ENCODE data around the gene HERC2. TPM values are rescaled to one million over a fixed set of nuclear protein-coding genes. Genes with fewer than 3 reads are reported as not detected.
"Not testable (repeated sequence)": the region's sequence is repeated elsewhere in the genome, so short reads cannot be mapped to it uniquely, and the experiment has no call there.

Gene HERC2
- total RNA-seq, 4 donors from 2014 or later: 74.1 to 106 (median 88.7) TPM

DNA sequence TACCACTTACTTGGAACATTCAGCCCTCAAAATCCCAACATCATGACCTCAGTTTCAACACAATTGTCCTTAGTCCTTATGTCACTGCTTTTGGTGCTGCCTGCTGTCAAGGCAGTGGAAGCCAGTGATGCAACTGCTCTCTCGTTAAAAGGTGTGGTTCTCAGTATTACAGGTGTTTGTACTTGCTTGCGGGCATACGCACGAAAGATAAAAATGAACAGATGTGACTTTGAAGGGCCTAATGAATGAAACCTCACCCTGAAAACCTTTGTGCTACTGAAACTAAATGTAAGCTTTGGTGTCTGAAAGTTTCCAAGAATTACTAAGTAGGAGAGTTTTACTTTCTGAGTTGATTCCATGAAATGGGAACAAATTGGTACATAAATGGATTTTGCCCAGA lies 25.2 kb downstream of the HERC2 start:
- H3K9me3 ChIP-seq; DNase-seq (ENCODE audit: low spot score in 2 of 2); H3K27me3 ChIP-seq; H3K4me1 ChIP-seq; H3K4me3 ChIP-seq; H3K27ac ChIP-seq: not testable (repeated sequence)
- WGBS, 2 donors: 92 to 96% methylated on average over 4 of the region's 4 CpGs
- peaks cover 0 to 34% (median 0%) of the 10 kb centered on the region in 3 donors for H3K36me3 ChIP-seq

DNA sequence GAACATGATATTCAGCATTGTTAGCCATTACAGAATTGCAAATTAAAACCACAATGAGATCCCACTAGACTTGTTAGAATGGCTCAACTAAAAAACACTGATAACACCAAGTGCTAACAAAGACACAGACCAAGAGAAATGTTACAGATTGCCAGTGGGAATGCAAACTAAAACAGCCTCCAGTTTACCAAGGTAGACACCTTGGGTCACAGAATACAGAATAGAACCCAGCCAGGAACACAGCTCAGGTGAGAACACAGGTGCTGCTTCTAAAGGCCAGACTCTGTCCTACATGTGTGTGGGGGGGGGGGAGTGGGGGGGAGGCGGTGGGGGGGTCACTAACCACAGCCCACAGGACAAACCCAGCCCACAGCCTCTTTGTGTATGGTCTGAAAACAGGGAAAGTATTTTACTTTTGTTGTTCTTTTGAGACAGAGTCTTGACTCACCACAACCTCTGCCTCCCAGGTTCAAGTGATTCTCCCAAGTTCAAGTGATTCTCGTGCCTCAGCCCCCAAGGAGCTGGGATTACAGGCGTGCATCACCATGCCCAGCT lies 26.9 kb downstream of the HERC2 start:
- not testable (repeated sequence) for H3K4me1 ChIP-seq; H3K4me3 ChIP-seq; H3K27me3 ChIP-seq; H3K9me3 ChIP-seq; H3K27ac ChIP-seq; DNase-seq (ENCODE audit: low spot score in 2 of 2)
- WGBS, 2 donors: 64 to 70% methylated on average over 3 of the region's 3 CpGs
- peaks cover 0 to 51% (median 0%) of the 10 kb centered on the region in 3 donors for H3K36me3 ChIP-seq

DNA sequence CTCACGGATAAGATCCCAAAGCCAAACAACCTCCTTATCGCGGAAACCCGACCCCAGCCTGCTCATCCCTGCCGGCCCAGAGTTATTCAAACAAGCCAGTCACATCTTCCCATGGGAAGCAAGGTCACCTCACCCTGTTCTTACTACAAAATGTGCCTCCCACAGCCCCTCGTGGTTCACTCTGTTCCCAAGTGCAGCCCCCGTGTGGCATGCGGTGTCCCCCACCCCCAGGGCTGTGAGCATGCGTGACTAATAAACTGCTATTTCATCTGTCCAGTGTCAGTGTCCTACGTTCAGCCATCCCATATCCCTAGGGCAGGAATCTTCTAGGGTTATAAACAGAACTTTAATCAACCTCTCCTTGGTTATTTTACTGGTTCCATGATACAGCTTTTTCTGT lies 27.4 kb downstream of the HERC2 start:
- DNase-seq (ENCODE audit: low spot score in 2 of 2); H3K4me3 ChIP-seq; H3K27me3 ChIP-seq; H3K27ac ChIP-seq; H3K9me3 ChIP-seq; H3K4me1 ChIP-seq: not testable (repeated sequence)
- H3K36me3 ChIP-seq: peaks cover 0 to 56% (median 0%) of the 10 kb centered on the region in 3 donors
- WGBS, 2 donors: 41 to 62% methylated on average over 7 to 10 of the region's 10 CpGs

DNA sequence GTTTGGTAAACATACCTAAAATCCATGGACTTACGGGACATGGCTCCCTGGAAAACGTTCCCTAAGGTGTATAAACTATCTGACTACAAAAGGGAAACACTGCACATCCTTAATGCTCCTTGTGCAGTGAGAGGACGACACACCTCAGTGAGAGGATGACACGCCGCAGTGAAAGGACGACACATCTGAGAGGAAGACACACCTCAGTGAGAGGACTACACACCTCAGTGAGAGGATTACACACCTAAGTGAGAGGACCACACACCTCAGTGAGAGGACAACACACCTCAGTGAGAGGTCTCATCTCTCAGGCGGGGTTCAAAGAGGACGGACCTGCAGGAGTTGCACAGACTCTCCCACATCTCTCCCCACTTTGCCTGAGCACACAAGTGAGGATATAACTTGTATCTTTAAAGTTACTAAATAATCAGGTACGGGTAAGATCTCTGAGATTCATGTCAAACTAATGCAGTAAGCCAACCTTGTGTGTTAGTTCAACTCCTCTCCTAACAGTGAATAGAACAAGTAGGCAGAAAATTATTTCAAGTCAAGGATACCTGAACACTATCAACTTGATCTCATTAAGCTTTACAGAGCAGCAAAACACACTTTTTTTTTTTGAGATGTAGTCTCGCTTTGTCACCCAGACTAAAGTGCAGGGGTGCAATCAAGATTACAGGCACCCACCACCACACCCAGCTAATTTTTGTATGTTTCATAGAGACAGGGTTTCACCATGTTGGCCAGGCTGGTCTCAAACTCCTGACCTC lies 32.1 kb downstream of the HERC2 start:
- no peak overlapping the region for H3K27ac ChIP-seq
- no peak for DNase-seq (ENCODE audit: low spot score in 2 of 2)
- H3K4me3 ChIP-seq: no peak overlapping the region
- H3K9me3 ChIP-seq: peaks cover 0 to 9% (median 0%) of the 10 kb centered on the region in 4 donors
- no peaks in the 10 kb centered on the region for H3K4me1 ChIP-seq
- WGBS, 2 donors: 97 to 98% methylated on average over 10 of the region's 10 CpGs
- H3K36me3 ChIP-seq: peaks cover 0 to 49% (median 0%) of the 10 kb centered on the region in 3 donors
- H3K27me3 ChIP-seq: no peaks in the 10 kb centered on the region
- no peak for TF ChIP-seq EP300 (IDR thresholded peaks at IDR 0.05)
- TF ChIP-seq, protein P1, sequence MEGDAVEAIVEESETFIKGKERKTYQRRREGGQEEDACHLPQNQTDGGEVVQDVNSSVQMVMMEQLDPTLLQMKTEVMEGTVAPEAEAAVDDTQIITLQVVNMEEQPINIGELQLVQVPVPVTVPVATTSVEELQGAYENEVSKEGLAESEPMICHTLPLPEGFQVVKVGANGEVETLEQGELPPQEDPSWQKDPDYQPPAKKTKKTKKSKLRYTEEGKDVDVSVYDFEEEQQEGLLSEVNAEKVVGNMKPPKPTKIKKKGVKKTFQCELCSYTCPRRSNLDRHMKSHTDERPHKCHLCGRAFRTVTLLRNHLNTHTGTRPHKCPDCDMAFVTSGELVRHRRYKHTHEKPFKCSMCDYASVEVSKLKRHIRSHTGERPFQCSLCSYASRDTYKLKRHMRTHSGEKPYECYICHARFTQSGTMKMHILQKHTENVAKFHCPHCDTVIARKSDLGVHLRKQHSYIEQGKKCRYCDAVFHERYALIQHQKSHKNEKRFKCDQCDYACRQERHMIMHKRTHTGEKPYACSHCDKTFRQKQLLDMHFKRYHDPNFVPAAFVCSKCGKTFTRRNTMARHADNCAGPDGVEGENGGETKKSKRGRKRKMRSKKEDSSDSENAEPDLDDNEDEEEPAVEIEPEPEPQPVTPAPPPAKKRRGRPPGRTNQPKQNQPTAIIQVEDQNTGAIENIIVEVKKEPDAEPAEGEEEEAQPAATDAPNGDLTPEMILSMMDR (IDR thresholded peaks at IDR 0.05): no peak
- no peak for TF ChIP-seq POLR2A (IDR thresholded peaks at IDR 0.05)

DNA sequence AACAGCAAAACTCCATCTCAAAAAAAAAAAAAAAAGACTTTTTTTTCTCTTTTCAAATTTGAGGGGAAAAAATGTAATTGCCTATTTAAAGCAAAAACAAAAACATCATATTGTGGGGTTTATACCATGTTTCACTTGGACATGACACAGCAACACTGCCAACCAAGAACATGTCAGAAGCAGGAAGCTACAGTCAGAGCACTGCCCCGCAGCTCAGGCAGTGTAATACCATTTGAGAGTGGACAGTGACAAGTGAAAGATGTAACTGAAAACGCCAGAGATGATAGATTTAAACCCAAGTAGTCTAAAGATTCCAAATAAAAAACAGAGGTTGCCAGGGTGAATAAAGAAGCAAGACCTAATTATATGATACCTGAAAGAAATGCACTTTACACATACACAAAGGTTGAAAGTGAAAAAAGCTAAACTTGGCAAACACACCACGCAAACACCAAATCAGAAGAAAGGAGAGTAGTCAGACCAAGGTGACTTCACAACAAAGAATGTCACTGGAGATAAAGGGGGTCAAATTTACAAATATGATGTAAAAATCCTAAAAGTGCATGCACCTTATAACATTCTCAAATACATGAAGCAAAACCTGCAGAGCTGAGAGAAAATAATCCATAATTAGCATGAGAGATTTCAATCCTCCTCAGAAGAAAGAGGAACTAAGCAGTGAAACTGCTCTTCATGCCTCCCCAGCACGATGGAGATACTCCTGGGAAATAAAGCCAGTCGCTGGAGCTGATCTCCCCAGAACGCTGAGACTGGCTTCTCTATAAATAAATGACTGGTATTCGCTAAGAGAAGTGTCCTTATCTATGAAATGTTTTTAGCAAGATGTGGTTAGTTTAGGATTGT lies 32.9 kb downstream of the HERC2 start:
- DNase-seq (ENCODE audit: low spot score in 2 of 2); H3K4me3 ChIP-seq; H3K27ac ChIP-seq; H3K9me3 ChIP-seq; H3K4me1 ChIP-seq; H3K27me3 ChIP-seq: not testable (repeated sequence)
- WGBS, 2 donors: 80 to 92% methylated on average over 6 to 7 of the region's 7 CpGs
- H3K36me3 ChIP-seq: peaks cover 0 to 49% (median 0%) of the 10 kb centered on the region in 3 donors

DNA sequence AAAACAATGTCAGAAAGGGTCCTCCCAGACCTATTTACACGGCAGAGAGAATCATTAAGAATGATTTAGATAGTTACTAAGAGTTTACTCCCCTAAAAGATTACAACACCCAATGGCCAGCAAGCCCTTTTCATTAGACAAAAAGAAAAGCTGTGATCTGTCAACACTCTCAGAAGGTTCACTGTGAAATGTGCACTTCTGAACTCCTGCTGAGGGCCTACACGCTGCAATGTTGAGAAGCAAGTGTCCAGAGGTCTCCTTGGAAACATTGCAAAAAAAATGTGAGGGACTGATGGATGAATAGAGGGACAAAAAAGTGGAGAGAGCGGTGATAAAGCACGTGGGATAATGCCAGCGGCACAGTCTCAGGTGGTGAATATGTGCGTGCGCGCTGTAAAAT lies 35.3 kb downstream of the HERC2 start:
- H3K27ac ChIP-seq; DNase-seq (ENCODE audit: low spot score in 2 of 2): not testable (repeated sequence)
- WGBS, 2 donors: 66 to 68% methylated on average over 8 of the region's 8 CpGs

DNA sequence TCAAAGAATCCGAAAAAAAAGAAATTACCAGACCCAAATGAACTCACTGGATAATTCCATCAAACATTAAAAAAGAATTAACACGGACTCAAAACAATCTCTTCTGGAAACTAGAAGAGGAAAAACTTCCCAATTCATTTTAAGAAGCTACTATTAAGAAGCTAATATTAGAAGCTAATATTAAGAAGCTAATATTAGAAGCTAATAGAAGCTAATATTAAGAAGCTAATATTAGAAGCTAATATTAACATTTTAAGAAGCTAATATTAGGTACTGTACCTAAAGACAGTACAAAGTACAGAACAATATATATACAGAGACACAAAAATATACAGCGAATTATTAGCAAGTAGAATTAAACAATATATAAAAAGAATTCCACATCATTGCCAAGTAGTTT lies 35.9 kb downstream of the HERC2 start:
- WGBS, 2 donors: 88 to 93% methylated on average over 3 of the region's 3 CpGs
- TF ChIP-seq, protein P1 (IDR thresholded peaks at IDR 0.05): no peak
- TF ChIP-seq POLR2A (IDR thresholded peaks at IDR 0.05) (no peak), EP300 (IDR thresholded peaks at IDR 0.05) (no peak)
- no peaks in the 10 kb centered on the region for H3K27me3 ChIP-seq
- H3K27ac ChIP-seq: no peak overlapping the region
- no peak overlapping the region for H3K4me3 ChIP-seq
- H3K36me3 ChIP-seq: peaks cover 0 to 38% (median 0%) of the 10 kb centered on the region in 3 donors
- H3K4me1 ChIP-seq: no peaks in the 10 kb centered on the region
- DNase-seq (ENCODE audit: low spot score in 2 of 2): no peak
- peaks cover 0 to 14% (median 0%) of the 10 kb centered on the region in 4 donors for H3K9me3 ChIP-seq

More for the DNA sequence above, 35.3 kb downstream of the HERC2 start:
- H3K4me3 ChIP-seq, H3K4me1 ChIP-seq, H3K27me3 ChIP-seq: not testable (repeated sequence)
- Histone ChIP-seq H3K36me3 (peaks cover 0 to 38% (median 0%) of the 10 kb centered on the region in 3 donors), H3K9me3 (peaks cover 0 to 14% (median 0%) of the 10 kb centered on the region in 4 donors)

Data from tibial nerve (tissue), 4 donors.